Stimulated activated CD4-positive, alpha-beta T cell treated with anti-CD3 and anti-CD28 coated beads, TNF-alpha, amount 100 ng/mL, for 24 hours (primary cell): ENCODE measurements around the gene RUVBL1.

ENCODE experiments used
- DNase-seq, 3 experiments: peaks; one replicate each; pipeline ENCODE4 v3.0.0-alpha.2; 2020; ENCODE audit warnings: low read depth in 3 of 3

The RUVBL1 gene

GRCh38 chr3:128133273-128133883, 9.8 kb upstream of the RUVBL1 start:
- DNase-seq = no peak

GRCh38 chr3:128131897-128132646, 8.5 kb upstream of the RUVBL1 start:
- no peak for DNase-seq

GRCh38 chr3:128128251-128128650, 4.6 kb upstream of the RUVBL1 start:
- no peak for DNase-seq

- DNase-seq = no peak
Measured at GRCh38 chr3:128127236-128127635, 3.6 kb upstream of the RUVBL1 start.

GRCh38 chr3:128123156-128123537, 465 bp downstream of the RUVBL1 start:
- DNase-seq = no peak

- DNase-seq = no peak
Measured at GRCh38 chr3:128122013-128122412, 1.6 kb downstream of the RUVBL1 start.

- DNase-seq = no peak
Measured at GRCh38 chr3:128113817-128114794, 9.5 kb downstream of the RUVBL1 start.

- peak in 1 of 3 experiments; percentile 14 for DNase-seq
Measured at GRCh38 chr3:128112357-128112968, 11.1 kb downstream of the RUVBL1 start.

- no peak for DNase-seq
Measured at GRCh38 chr3:128111147-128111546, 12.5 kb downstream of the RUVBL1 start.

- no peak for DNase-seq
Measured at GRCh38 chr3:128107834-128108233, 15.8 kb downstream of the RUVBL1 start.

GRCh38 chr3:128103136-128103676, 20.4 kb downstream of the RUVBL1 start:
- no peak for DNase-seq

GRCh38 chr3:128100638-128101037, 23.0 kb downstream of the RUVBL1 start:
- DNase-seq = no peak

GRCh38 chr3:128100161-128100560, 23.5 kb downstream of the RUVBL1 start:
- no peak for DNase-seq

- DNase-seq = no peak
Measured at GRCh38 chr3:128098234-128098633, 25.4 kb downstream of the RUVBL1 start.

- DNase-seq = peak; percentile 48 to 71 (median 49)
Measured at GRCh38 chr3:128095222-128095703, 28.3 kb downstream of the RUVBL1 start.

GRCh38 chr3:128094295-128095151, 29.1 kb downstream of the RUVBL1 start:
- no peak for DNase-seq

GRCh38 chr3:128091586-128091985, 32.0 kb downstream of the RUVBL1 start:
- no peak for DNase-seq

GRCh38 chr3:128089135-128089534, 34.5 kb downstream of the RUVBL1 start:
- DNase-seq = no peak

- no peak for DNase-seq
Measured at GRCh38 chr3:128084675-128085021, 39.0 kb downstream of the RUVBL1 start.

GRCh38 chr3:128083980-128084674, 39.5 kb downstream of the RUVBL1 start:
- no peak for DNase-seq
